ENCODE measurements around the gene DISC1. TPM values are rescaled to one million over a fixed set of nuclear protein-coding genes. Genes with fewer than 3 reads are reported as not detected.

Gene DISC1
- total and polyA plus RNA-seq, 2 donors (not counting 1 experiment from before 2014, with no cell fraction given): 2.0 to 4.3 TPM

DNA sequence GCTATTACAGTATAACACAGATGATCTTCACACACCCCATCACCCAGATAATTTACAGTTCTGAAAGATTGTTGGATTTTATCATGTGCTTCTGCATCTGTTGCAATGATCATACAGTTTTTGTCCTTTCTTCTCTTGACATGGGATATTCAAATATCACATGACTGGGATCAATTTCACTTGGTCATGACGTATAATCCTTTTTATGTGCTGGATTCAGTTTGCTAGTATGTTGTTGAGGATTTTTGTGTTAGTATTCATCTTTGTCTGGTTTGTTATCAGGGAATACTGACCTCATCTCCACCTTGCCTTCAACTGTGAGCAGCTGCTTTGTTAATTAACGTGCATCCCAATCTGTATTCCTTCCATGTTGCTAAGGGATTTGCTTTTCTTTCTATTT is 44.7 kb upstream of the DISC1 start:
- no peaks in the 10 kb centered on the region for H3K9me3 ChIP-seq (ENCODE audit: control insufficient read depth, insufficient read depth, low read depth, low read length)
- TF ChIP-seq EZH2 (IDR thresholded peaks at IDR 0.05; ENCODE audit: low read length, missing control alignments): no peak
- TF ChIP-seq, protein P1, sequence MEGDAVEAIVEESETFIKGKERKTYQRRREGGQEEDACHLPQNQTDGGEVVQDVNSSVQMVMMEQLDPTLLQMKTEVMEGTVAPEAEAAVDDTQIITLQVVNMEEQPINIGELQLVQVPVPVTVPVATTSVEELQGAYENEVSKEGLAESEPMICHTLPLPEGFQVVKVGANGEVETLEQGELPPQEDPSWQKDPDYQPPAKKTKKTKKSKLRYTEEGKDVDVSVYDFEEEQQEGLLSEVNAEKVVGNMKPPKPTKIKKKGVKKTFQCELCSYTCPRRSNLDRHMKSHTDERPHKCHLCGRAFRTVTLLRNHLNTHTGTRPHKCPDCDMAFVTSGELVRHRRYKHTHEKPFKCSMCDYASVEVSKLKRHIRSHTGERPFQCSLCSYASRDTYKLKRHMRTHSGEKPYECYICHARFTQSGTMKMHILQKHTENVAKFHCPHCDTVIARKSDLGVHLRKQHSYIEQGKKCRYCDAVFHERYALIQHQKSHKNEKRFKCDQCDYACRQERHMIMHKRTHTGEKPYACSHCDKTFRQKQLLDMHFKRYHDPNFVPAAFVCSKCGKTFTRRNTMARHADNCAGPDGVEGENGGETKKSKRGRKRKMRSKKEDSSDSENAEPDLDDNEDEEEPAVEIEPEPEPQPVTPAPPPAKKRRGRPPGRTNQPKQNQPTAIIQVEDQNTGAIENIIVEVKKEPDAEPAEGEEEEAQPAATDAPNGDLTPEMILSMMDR (conservative IDR thresholded peaks at IDR 0.05 in 1 of 2, IDR thresholded peaks at IDR 0.05 in 1 of 2; ENCODE audit: low read depth in 1 of 2, low read length in 2 of 2): no peak
- no peaks in the 10 kb centered on the region for H3K27me3 ChIP-seq (ENCODE audit: control insufficient read depth, insufficient read depth, low read length)
- H3K4me3 ChIP-seq (replicated peaks in 1 of 4; ENCODE audit: control extremely low read depth in 1 of 4, insufficient read depth in 1 of 4, low read depth in 3 of 4, low read length in 4 of 4): no peak overlapping the region
- no peak overlapping the region for H3K9ac ChIP-seq (ENCODE audit: insufficient read depth, low read length)
- no peaks in the 10 kb centered on the region for H3K4me1 ChIP-seq (ENCODE audit: control insufficient read depth, extremely low read depth, insufficient read depth, low read length)
- H4K20me1 ChIP-seq (ENCODE audit: control insufficient read depth, extremely low read depth, insufficient read depth, low read length): no peaks in the 10 kb centered on the region
- no peak overlapping the region for H3K27ac ChIP-seq (ENCODE audit: insufficient read depth, low read length)
- H2AFZ ChIP-seq (ENCODE audit: low read length): no peak overlapping the region
- H3K79me2 ChIP-seq (ENCODE audit: control insufficient read depth, insufficient read depth, low read length): no peaks in the 10 kb centered on the region
- DNase-seq (ENCODE audit: low read depth in 2 of 2): peak in 1 of 2 donors; percentile 37
- no peaks in the 10 kb centered on the region for H3K36me3 ChIP-seq (ENCODE audit: control insufficient read depth, insufficient read depth, low read length)
- no peak overlapping the region for H3K4me2 ChIP-seq (ENCODE audit: extremely low read depth, insufficient read depth, low read length)

GRCh38 chr1:231583376-231583775 is 43.2 kb upstream of the DISC1 start:
- TF ChIP-seq EZH2 (IDR thresholded peaks at IDR 0.05; ENCODE audit: low read length, missing control alignments): no peak
- TF ChIP-seq, protein P1 (conservative IDR thresholded peaks at IDR 0.05 in 1 of 2, IDR thresholded peaks at IDR 0.05 in 1 of 2; ENCODE audit: low read depth in 1 of 2, low read length in 2 of 2): no peak

GRCh38 chr1:231584117-231584516 is 42.5 kb upstream of the DISC1 start:
- TF ChIP-seq, protein P1 (conservative IDR thresholded peaks at IDR 0.05 in 1 of 2, IDR thresholded peaks at IDR 0.05 in 1 of 2; ENCODE audit: low read depth in 1 of 2, low read length in 2 of 2): peak in 1 of 2 donors; percentile 35
- no peak for TF ChIP-seq EZH2 (IDR thresholded peaks at IDR 0.05; ENCODE audit: low read length, missing control alignments)
- Histone ChIP-seq H4K20me1 (ENCODE audit: control insufficient read depth, extremely low read depth, insufficient read depth, low read length) (no peaks in the 10 kb centered on the region), H2AFZ (ENCODE audit: low read length) (no peak overlapping the region), H3K9ac (ENCODE audit: insufficient read depth, low read length) (no peak overlapping the region), H3K4me1 (ENCODE audit: control insufficient read depth, extremely low read depth, insufficient read depth, low read length) (no peaks in the 10 kb centered on the region), H3K27ac (ENCODE audit: insufficient read depth, low read length) (no peak overlapping the region), H3K27me3 (ENCODE audit: control insufficient read depth, insufficient read depth, low read length) (no peaks in the 10 kb centered on the region), H3K4me3 (replicated peaks in 1 of 4; ENCODE audit: control extremely low read depth in 1 of 4, insufficient read depth in 1 of 4, low read depth in 3 of 4, low read length in 4 of 4) (no peak overlapping the region), H3K36me3 (ENCODE audit: control insufficient read depth, insufficient read depth, low read length) (no peaks in the 10 kb centered on the region), H3K79me2 (ENCODE audit: control insufficient read depth, insufficient read depth, low read length) (no peaks in the 10 kb centered on the region), H3K9me3 (ENCODE audit: control insufficient read depth, insufficient read depth, low read depth, low read length) (no peaks in the 10 kb centered on the region), H3K4me2 (ENCODE audit: extremely low read depth, insufficient read depth, low read length) (no peak overlapping the region)
- DNase-seq (ENCODE audit: low read depth in 2 of 2): peak; percentile 75 to 82

More at GRCh38 chr1:231583376-231583775, 43.2 kb upstream of the DISC1 start:
- no peaks in the 10 kb centered on the region for H4K20me1 ChIP-seq (ENCODE audit: control insufficient read depth, extremely low read depth, insufficient read depth, low read length)
- no peak overlapping the region for H3K9ac ChIP-seq (ENCODE audit: insufficient read depth, low read length)
- no peaks in the 10 kb centered on the region for H3K27me3 ChIP-seq (ENCODE audit: control insufficient read depth, insufficient read depth, low read length)
- H2AFZ ChIP-seq (ENCODE audit: low read length): no peak overlapping the region
- H3K4me3 ChIP-seq (replicated peaks in 1 of 4; ENCODE audit: control extremely low read depth in 1 of 4, insufficient read depth in 1 of 4, low read depth in 3 of 4, low read length in 4 of 4): no peak overlapping the region
- no peak overlapping the region for H3K27ac ChIP-seq (ENCODE audit: insufficient read depth, low read length)
- no peak for DNase-seq (ENCODE audit: low read depth in 2 of 2)
- no peaks in the 10 kb centered on the region for H3K9me3 ChIP-seq (ENCODE audit: control insufficient read depth, insufficient read depth, low read depth, low read length)
- no peaks in the 10 kb centered on the region for H3K36me3 ChIP-seq (ENCODE audit: control insufficient read depth, insufficient read depth, low read length)
- no peak overlapping the region for H3K4me2 ChIP-seq (ENCODE audit: extremely low read depth, insufficient read depth, low read length)
- H3K4me1 ChIP-seq (ENCODE audit: control insufficient read depth, extremely low read depth, insufficient read depth, low read length): no peaks in the 10 kb centered on the region
- no peaks in the 10 kb centered on the region for H3K79me2 ChIP-seq (ENCODE audit: control insufficient read depth, insufficient read depth, low read length)

All from fibroblast of lung (primary cell).